Measurements from ENCODE around the gene CABP4.

The CABP4 gene

DNA sequence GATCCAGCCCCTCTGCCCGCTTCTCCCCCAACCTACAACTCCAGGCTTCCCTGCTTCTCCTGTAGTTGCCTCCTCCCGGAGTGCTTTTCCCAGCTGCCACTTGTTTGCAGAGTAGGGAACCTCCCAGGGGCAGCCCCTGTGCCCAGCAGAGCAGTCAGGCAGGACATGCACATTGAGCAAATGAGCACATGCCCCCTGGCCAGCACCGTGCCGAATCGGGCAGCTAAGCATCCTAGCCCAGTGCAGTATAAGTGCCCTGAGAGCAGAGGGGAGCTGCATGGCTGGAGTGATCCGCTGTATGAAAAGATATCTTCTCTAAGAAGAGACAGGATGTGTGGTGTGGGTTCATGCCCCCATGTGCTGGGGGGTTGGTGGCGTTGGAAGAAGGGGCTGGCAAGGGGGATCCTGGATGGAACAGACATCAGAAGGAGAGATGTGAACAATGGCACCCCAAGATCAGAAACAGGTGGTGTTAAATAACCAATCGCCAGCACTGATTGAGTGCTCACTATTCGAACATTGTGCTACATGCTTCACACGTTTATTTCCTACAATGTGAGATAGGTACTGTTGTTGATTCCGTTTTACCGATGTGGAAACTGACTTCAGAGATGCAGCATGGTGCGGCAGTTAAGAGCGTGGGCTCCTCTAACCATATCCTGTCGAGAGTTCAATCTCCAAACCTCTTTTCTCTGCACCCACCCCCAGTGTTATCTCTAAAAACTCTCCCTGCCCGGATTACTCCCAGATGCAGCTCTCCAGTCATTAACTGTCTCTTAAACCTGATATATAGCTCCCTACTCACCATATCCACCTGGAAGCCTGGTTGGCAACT lies 28.9 kb downstream of the CABP4 start:
- DNase-seq = peak; percentile 73

GRCh38 chr11:67484847-67485311 lies 29.7 kb downstream of the CABP4 start:
- peak; percentile 90 for DNase-seq

GRCh38 chr11:67485873-67486361 lies 30.8 kb downstream of the CABP4 start:
- peak; percentile 86 for DNase-seq

GRCh38 chr11:67486481-67487195 lies 31.5 kb downstream of the CABP4 start:
- peak; percentile 76 for DNase-seq

GRCh38 chr11:67489203-67489884 lies 34.2 kb downstream of the CABP4 start:
- DNase-seq = no peak

DNA sequence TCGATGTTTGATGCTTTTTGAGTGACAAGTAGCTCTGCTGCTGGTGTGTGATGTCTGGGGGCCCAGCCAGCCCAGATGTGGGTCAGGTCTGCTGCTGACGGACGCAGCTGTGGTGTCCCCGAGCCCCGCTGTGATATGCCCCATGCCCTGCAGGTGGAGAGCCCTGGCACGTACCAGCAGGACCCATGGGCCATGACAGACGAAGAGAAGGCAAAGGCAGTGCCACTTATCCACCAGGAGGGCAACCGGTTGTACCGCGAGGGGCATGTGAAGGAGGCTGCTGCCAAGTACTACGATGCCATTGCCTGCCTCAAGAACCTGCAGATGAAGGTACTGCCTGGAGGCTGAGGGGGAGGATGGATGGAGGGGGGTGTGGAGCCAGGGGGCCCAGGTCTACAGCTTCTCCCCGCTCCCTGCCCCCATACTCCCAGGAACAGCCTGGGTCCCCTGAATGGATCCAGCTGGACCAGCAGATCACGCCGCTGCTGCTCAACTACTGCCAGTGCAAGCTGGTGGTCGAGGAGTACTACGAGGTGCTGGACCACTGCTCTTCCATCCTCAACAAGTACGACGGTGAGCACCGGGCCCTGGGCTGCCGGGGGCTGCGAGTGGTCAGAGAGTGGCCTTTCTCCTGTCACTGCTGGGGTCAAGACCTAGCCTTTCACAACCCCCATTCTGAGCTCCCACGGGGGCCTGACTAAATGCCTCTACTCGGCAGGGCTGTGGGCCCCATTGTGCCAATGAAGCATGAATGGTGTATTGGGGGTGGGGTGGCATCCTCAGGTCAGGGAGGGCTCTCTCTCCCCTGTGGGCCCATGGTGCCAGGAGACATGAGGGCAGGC lies 35.0 kb downstream of the CABP4 start:
- DNase-seq = no peak

GRCh38 chr11:67490727-67491065 lies 35.5 kb downstream of the CABP4 start:
- DNase-seq = no peak

DNA sequence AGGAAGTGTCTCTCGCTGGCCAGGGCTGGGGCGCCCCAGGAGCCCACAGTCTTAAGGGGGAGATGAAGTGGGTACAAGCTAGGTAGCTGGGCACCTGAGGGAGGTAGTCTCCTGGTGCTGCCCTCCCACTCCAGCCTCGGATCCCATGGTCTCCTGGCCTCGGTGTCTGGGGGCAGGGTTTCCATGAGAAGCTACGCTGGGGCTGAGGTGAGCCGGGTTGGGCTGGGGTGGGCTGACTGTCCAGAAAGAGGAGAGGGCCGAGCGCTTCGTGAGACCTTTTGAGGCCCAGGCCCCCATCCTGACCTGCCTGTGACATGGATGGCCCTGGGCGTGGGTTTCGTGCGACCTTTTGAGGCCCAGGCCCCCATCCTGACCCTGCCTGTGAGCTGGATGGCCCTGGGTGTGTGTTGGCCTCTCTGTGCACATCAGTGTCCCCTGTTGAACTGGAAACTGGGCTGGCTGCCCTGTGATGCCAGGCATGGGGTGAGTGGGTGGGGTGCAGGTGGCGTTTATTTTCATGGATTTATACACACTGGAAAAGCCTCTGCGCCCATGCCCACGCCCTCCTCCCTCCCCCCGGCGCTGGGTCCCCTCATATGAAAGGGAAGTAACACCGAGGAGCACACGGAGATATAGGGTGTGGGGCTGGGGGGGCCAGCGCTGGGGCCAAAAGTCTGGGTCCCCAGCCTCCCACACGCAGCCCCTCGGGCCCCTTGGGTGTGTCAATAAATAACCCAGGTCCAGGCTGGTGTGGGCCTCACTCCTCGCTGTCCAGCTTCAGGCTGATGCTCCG lies 36.3 kb downstream of the CABP4 start:
- no peak for DNase-seq

GRCh38 chr11:67492069-67492727 lies 37.0 kb downstream of the CABP4 start:
- DNase-seq = no peak

GRCh38 chr11:67492801-67493547 lies 37.8 kb downstream of the CABP4 start:
- peak; percentile 43 for DNase-seq

GRCh38 chr11:67493548-67494370 lies 38.6 kb downstream of the CABP4 start:
- no peak for DNase-seq

DNA sequence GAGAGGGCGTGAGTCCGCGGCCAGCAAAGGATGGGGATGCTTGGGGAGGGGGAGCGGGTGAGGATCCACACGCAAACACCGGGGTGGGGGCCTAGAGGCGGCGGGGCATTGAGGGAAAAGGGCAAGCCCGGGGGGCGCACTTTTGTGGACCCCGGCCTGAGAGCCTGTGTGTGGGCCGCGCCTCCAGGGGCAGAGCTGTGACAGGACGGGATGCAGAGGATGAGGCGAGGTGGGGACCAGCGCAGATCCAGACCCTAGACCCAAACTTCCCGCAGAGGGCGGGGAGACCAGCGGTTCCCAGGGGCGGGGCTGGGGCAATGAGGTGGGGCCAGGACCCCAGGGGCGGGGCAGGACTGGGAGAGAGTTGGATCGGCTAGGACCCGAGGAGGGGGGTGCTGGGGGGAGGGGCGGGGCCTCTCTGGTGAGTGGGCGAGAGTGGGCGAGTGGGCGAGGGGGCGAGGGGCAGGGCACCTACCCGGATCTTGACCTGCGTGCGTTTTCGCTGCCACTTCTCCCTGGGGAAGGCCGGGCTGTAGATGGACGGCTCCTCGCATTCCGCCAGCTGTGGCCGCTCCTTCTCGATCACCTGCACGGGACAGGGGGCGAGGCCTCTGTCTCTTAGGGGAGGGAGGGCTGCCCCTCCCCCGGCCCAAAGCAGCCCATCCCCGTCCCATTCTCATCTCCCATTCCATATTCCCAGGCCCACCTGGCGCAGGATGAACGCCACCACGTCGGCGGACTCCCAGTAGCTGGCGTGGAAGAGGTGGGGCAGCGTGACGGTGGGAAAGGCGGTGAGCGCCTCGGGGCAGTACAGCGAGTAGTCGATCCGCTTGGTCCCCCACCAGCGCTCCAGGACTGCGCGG lies 39.4 kb downstream of the CABP4 start:
- no peak for DNase-seq

GRCh38 chr11:67495234-67496005 lies 40.3 kb downstream of the CABP4 start:
- no peak for DNase-seq

GRCh38 chr11:67496113-67496512 lies 41.0 kb downstream of the CABP4 start:
- DNase-seq = no peak

DNA sequence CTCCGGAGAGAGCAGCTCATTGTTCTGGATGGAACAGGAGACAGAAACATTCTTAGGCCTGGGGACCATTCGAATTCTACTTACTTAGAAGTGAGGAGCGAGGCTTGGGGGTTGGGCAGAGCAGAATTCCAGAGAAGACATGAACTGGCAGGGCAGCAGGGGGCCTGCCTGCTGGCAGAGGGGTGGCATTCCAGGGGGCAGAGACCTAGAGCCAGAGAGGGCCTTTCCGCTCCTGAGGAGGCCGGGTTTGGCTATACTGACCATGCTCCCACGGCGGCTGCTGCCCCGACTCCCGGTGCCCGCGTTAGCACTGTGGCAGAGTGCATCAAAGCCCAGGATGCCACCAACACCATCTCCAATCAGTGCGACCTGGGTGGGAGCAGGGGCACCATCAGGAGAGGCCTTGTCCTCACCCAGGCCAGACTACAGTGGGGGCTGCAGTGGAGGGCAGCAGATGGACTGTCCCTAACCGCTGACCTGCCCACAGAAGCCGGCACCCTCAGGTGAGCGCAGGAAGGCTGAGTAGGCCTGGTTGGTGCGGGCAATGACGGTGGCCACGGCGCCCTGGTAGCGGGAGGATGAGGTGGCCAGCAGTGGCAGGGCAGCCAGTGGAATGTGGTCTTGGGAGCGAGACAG lies 42.6 kb downstream of the CABP4 start:
- no peak for DNase-seq

DNA sequence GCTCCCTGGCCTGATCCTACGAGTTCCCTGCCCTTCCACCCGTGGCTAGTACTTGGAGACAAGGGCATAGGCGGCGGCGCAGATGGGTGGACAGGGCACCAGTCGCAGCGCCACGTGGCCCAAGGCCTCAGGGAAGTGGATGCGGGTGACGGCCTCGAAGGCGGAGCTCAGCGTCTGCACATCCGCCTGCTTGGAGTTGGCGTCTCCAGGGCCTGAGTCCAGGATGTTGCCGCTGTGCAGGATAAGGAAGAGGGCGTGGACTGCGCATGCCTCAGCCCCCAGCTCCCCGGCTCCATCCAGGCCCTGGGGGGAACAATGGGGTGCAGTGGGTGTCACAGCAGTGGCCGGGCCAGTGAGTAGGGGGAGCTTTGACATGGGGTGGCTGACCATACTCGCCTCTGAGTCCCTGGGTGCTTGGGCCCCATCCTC lies 43.4 kb downstream of the CABP4 start:
- no peak for DNase-seq
